HepG2 (cell line): ENCODE results near the gene ROBO2. TPM values are rescaled to one million over a fixed set of nuclear protein-coding genes. Genes with fewer than 3 reads are reported as not detected.

Experiments
- KLF11 ChIP-seq: IDR thresholded peaks from 2 replicates; pipeline ENCODE4 v1.6.1; 2016; ENCODE audit warnings: missing compliant biosample characterization
- MAFF ChIP-seq: IDR thresholded peaks from 2 replicates; pipeline ENCODE4 v1.6.1; 2011; ENCODE audit warnings: low read depth, low read length, improper control_type of control experiment
- polyA plus RNA-seq, 8 experiments: library from polyadenylated mRNA; depleted of rRNA in 3 of 8; stranded (reverse) in 7 of 8; unstranded in 1 of 8; fragments of >200 nt; fragmentation: Illumina TruSeq in 4 of 8; extraction: Trizol in 4 of 8; gene quantifications; 2 replicates each; pipeline versions ENCODE4 v1.2.1 to v1.2.3, GENCODE V29; 2011 to 2016; ENCODE audit warnings: low read depth in 4 of 8, missing spikeins in 1 of 8, mixed read lengths in 1 of 8; ENCODE audit not compliant: insufficient read depth in 1 of 8
- total RNA-seq, 5 experiments: library from RNA; depleted of rRNA; stranded (reverse); fragments of >200 nt; fragmentation: Illumina TruSeq; extraction: Trizol; gene quantifications; 2 replicates each; pipeline ENCODE4 v1.2.3, GENCODE V29; 2016; ENCODE audit warnings: low read depth in 1 of 5
- TF ChIP-seq, protein P1 (sequence below): sonication (generic); formaldehyde crosslinking; IDR thresholded peaks from 2 replicates; pipeline ENCODE4 v1.4.0; 2020; ENCODE audit warnings: mild to moderate bottlenecking, missing genetic modification reagents, borderline replicate concordance
- TF ChIP-seq, protein P2 (sequence below): sonication (generic); formaldehyde crosslinking; IDR thresholded peaks from 2 replicates; pipeline ENCODE4 v1.4.0; 2020; ENCODE audit warnings: missing genetic modification reagents, borderline replicate concordance
- TF ChIP-seq, protein P3 (sequence below): sonication (generic); formaldehyde crosslinking; IDR thresholded peaks from 2 replicates; pipeline ENCODE4 v1.5.0; 2020; ENCODE audit warnings: mild to moderate bottlenecking, missing genetic modification reagents, borderline replicate concordance
- TF ChIP-seq, protein P4 (sequence below), 2 experiments: sonication (generic) in 1 of 2; formaldehyde crosslinking in 1 of 2; IDR thresholded peaks; 2 replicates each; pipeline versions ENCODE4 v1.4.0 to v1.6.1; 2018 to 2020; ENCODE audit warnings: missing genetic modification reagents in 2 of 2, borderline replicate concordance in 1 of 2, low read depth in 1 of 2, mild to moderate bottlenecking in 1 of 2, missing biosample characterization in 1 of 2

ROBO2 gene
- total and polyA plus RNA-seq, 2 of the 13 experiments (the other 11 are each of a cell fraction or from before 2014, with no cell fraction given): not detected

DNA sequence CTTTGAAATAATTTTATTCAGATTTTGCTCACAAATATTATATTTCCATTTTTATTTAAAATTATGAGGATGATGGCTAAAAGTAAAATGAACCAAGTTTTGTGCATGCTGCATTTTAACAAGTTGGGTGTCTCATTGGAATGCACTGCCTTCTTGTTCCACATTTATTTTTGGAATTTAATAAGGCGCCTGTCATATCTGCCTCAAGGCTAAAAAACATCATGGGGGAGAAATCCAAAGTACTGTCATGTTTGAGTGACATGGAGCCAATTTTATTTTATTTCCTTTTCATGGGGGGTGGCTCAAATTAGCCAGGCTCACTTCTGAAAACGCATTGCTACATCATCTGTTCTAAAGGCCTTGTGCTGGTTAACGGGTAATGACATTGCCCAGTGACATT lies 205.1 kb downstream of the ROBO2 start (continued):
- TF ChIP-seq KLF11 (CRISPR knock-in tag) (no peak), MAFF (no peak)
- TF ChIP-seq, protein P1, sequence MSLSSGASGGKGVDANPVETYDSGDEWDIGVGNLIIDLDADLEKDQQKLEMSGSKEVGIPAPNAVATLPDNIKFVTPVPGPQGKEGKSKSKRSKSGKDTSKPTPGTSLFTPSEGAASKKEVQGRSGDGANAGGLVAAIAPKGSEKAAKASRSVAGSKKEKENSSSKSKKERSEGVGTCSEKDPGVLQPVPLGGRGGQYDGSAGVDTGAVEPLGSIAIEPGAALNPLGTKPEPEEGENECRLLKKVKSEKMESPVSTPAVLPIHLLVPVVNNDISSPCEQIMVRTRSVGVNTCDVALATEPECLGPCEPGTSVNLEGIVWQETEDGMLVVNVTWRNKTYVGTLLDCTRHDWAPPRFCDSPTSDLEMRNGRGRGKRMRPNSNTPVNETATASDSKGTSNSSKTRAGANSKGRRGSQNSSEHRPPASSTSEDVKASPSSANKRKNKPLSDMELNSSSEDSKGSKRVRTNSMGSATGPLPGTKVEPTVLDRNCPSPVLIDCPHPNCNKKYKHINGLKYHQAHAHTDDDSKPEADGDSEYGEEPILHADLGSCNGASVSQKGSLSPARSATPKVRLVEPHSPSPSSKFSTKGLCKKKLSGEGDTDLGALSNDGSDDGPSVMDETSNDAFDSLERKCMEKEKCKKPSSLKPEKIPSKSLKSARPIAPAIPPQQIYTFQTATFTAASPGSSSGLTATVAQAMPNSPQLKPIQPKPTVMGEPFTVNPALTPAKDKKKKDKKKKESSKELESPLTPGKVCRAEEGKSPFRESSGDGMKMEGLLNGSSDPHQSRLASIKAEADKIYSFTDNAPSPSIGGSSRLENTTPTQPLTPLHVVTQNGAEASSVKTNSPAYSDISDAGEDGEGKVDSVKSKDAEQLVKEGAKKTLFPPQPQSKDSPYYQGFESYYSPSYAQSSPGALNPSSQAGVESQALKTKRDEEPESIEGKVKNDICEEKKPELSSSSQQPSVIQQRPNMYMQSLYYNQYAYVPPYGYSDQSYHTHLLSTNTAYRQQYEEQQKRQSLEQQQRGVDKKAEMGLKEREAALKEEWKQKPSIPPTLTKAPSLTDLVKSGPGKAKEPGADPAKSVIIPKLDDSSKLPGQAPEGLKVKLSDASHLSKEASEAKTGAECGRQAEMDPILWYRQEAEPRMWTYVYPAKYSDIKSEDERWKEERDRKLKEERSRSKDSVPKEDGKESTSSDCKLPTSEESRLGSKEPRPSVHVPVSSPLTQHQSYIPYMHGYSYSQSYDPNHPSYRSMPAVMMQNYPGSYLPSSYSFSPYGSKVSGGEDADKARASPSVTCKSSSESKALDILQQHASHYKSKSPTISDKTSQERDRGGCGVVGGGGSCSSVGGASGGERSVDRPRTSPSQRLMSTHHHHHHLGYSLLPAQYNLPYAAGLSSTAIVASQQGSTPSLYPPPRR (CRISPR knock-in tag): no peak
- TF ChIP-seq, protein P2, sequence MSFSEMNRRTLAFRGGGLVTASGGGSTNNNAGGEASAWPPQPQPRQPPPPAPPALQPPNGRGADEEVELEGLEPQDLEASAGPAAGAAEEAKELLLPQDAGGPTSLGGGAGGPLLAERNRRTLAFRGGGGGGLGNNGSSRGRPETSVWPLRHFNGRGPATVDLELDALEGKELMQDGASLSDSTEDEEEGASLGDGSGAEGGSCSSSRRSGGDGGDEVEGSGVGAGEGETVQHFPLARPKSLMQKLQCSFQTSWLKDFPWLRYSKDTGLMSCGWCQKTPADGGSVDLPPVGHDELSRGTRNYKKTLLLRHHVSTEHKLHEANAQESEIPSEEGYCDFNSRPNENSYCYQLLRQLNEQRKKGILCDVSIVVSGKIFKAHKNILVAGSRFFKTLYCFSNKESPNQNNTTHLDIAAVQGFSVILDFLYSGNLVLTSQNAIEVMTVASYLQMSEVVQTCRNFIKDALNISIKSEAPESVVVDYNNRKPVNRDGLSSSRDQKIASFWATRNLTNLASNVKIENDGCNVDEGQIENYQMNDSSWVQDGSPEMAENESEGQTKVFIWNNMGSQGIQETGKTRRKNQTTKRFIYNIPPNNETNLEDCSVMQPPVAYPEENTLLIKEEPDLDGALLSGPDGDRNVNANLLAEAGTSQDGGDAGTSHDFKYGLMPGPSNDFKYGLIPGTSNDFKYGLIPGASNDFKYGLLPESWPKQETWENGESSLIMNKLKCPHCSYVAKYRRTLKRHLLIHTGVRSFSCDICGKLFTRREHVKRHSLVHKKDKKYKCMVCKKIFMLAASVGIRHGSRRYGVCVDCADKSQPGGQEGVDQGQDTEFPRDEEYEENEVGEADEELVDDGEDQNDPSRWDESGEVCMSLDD (CRISPR knock-in tag): no peak
- TF ChIP-seq, protein P3, sequence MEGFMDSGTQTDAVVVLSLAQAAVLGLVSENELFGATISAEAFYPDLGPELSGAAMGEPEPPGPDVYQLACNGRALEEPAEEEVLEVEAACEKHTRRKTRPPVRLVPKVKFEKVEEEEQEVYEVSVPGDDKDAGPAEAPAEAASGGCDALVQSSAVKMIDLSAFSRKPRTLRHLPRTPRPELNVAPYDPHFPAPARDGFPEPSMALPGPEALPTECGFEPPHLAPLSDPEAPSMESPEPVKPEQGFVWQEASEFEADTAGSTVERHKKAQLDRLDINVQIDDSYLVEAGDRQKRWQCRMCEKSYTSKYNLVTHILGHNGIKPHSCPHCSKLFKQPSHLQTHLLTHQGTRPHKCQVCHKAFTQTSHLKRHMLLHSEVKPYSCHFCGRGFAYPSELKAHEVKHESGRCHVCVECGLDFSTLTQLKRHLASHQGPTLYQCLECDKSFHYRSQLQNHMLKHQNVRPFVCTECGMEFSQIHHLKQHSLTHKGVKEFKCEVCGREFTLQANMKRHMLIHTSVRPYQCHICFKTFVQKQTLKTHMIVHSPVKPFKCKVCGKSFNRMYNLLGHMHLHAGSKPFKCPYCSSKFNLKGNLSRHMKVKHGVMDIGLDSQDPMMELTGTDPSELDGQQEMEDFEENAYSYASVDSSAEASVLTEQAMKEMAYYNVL (CRISPR knock-in tag): no peak
- TF ChIP-seq, protein P4, sequence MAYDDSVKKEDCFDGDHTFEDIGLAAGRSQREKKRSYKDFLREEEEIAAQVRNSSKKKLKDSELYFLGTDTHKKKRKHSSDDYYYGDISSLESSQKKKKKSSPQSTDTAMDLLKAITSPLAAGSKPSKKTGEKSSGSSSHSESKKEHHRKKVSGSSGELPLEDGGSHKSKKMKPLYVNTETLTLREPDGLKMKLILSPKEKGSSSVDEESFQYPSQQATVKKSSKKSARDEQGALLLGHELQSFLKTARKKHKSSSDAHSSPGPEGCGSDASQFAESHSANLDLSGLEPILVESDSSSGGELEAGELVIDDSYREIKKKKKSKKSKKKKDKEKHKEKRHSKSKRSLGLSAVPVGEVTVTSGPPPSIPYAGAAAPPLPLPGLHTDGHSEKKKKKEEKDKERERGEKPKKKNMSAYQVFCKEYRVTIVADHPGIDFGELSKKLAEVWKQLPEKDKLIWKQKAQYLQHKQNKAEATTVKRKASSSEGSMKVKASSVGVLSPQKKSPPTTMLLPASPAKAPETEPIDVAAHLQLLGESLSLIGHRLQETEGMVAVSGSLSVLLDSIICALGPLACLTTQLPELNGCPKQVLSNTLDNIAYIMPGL (CRISPR knock-in tag; IDR thresholded peaks at IDR 0.05; ENCODE audit: borderline replicate concordance in 1 of 2, low read depth in 1 of 2): no peak
- TF ChIP-seq, all 625 proteins: peak for 0
